Activated naive CD4-positive, alpha-beta T cell treated with Interleukin-2 at 50 U/mL for 16 hours (primary cell): ENCODE data around the gene RGCC.
"Not testable (repeated sequence)": the region's sequence is repeated elsewhere in the genome, so short reads cannot be mapped to it uniquely, and the experiment has no call there.

ENCODE experiments used
- DNase-seq: peaks from one replicate; pipeline ENCODE4 v3.0.0-alpha.2; 2020

Gene RGCC

GRCh38 chr13:41492432-41493260, 35.3 kb downstream of the RGCC start:
- DNase-seq: no peak

DNA sequence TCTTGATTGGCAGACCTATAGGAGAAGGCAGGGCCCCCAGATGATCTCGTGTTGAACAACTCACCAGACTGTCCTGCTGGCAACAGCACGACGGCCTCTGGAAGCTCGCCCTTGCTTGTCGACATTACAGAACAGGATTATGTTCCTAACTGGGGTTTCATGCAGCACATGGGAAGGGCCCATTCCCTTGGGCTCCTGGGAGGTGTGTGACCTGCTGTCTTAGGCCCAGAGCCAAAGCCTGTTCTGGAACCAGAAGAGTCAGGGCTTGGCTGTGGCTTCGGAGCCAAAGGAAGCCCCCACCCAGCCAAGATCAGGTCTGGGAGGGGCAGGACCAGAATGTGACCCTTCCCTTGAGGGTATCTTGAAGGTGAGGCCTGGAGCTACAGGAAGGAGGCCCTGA, 36.9 kb downstream of the RGCC start:
- no peak for DNase-seq

- DNase-seq: no peak
Measured at GRCh38 chr13:41495044-41495443, 37.7 kb downstream of the RGCC start.

- DNase-seq: no peak
Measured at GRCh38 chr13:41496420-41497234, 39.3 kb downstream of the RGCC start.

- DNase-seq: no peak
Measured at GRCh38 chr13:41497436-41497835, 40.1 kb downstream of the RGCC start.

- DNase-seq: no peak
Measured at GRCh38 chr13:41499452-41499851, 42.1 kb downstream of the RGCC start.

DNA sequence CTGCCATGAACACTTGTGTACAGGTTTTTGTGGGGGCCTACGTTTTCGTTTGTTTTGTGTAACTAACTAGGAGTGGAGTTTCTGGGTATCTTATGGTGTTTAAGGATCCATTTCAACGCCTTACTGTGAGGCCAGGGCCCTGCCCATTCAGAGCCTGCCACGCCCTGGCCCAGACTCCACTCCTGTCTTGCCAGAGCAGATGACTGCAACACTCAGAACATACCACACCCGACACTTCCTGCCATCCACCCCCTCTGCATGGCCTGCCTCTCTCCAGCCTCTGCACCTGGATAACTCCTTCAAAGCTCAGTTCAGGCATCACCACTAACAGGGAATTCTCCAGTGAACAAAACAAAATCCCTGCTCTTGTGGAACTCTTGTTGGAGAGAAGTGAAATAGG, 43.2 kb downstream of the RGCC start:
- DNase-seq: peak; percentile 19

DNA sequence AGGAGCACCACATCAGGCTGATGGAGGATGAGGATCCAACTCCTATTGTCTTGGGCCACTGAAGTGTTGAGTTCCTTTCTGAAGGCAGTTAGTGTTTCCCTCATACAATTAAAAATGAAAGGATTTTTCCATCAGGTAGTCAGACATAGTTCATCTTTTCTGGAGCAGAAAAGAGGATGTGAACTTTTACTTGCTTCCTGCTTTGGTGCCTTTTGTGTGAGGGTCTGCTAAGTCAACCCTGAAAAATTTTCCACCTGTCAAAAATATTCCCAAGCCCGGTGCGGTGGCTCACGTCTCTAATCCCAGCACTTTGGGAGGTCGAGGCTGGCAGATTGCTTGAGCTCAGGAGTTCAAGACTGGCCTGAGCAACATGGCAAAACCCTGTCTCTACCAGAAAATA, 43.9 kb downstream of the RGCC start:
- no peak for DNase-seq

GRCh38 chr13:41502031-41502430, 44.7 kb downstream of the RGCC start:
- DNase-seq: no peak

GRCh38 chr13:41502673-41503072, 45.3 kb downstream of the RGCC start:
- DNase-seq: no peak

DNA sequence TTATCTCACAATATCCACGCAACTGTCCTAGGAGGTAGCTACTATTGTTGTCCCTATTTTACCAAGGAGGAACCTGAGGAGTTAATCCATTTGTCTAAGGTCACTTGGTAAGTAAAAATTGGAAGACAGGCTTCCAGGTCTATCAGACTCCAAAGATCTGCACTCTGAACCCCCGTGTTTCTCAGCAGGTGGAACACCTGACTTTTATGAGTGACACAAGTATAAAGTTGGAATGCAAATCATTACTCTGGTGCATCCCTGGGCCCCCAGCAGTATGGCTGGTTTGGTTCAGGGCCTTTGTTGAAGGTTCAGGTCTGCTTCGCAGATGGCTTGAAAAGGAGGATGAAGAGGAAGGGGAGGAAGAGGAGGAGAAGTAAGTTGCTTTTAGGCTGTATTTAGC, 46.0 kb downstream of the RGCC start:
- DNase-seq: no peak

- DNase-seq: not testable (repeated sequence)
Measured at GRCh38 chr13:41504657-41505056, 47.3 kb downstream of the RGCC start.

GRCh38 chr13:41505209-41505835, 48.0 kb downstream of the RGCC start:
- no peak for DNase-seq

DNA sequence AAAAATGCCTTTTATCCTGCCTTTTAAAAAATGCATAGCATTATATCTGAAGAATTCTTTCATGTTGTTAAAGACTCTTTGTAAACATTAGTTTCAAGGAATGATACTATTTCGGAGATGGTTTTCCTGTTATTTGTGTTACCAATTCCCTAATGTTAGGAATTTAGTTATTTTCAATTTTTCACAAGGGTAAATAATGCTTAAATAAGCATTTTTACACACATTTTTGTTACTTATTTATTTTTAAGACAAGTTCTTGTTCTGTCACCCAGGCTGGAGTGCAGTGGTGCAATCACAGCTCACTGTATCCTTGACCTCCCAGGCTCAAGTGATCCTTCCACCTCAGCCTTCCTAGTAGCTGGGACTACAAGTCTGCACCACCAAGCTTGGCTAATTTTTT, 49.0 kb downstream of the RGCC start:
- no peak for DNase-seq

- no peak for DNase-seq
Measured at GRCh38 chr13:41509971-41510370, 52.6 kb downstream of the RGCC start.

DNA sequence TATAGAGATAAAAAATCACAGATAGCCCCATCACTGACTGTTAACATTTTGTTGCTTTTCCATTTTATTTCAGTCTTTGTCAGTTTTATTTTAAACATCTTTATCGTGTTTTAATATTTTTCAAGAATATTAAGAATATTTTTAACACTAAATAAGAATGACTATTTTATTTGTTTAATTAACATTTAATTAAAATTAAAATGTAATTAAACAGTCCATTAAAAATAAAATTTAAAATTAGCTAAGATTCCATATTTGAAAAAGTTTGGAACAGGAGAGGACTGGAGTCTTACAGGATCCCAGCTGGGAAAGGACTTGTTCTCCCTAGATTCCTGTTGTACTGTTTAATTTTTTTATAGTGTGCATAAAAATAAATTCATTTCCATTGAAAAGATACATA, 54.5 kb downstream of the RGCC start:
- no peak for DNase-seq

DNA sequence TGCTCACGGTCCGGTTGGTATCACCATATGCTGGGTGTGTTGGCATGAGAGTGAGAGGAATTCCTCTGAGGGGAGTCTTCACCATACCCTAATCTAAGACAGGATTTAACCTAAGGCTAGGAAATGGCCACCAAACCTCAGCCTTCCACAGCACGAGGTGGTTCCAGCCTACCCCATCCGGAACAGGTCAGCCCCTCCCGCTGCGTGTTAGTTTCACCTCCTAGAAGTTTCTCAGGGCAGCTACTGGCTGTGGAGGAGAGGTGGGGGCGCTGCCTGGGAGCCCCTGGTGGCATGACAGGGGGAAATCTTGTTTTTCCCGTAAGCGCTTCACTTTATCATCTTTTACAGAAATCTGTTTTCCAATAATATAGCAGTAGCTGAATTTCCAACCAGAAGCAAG, 55.1 kb downstream of the RGCC start:
- no peak for DNase-seq

DNA sequence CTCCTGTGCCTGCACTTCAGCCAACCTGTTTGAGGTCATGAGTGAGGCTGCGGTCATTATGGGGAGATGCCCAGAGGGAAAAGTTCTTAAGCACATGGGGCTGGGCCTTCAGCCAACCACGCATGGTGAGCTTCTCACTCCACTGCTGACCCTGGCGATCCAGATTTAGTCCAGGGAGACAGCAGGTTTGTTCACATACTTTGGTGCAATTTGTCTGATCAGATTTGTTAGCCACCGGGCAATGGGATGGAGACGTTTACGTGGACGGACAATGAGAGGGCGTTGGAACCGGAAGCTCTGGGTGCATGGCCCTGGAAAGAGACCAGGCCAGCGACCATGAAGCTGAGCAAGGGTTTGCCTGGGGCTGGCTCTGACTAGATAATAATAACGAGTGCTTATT, 56.2 kb downstream of the RGCC start:
- no peak for DNase-seq

DNA sequence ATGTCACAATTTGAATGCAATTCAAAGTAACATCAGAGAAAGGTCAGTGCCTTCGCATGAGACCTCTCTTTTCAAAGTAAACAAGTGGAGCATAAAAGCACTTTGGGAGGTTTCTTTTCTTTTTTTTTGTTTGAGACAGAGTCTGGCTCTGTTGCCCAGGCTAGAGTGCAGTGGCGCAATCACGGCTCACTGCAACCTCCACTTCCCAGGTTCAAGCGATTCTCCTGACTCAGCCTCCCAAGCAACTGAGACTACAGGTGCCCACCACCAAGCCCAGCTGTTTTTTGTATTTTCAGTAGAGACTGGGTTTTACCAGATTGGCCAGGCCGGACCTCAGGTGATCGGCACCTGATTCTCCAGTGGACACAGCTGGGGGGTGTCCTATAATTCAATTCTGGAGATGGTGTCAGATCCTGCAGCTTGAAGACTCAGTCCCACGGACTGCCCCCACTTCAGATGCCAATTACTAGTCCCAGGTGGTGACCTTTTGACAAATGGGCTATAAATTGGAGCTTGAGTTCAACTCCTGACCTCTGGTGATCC, 57.6 kb downstream of the RGCC start:
- no peak for DNase-seq

DNA sequence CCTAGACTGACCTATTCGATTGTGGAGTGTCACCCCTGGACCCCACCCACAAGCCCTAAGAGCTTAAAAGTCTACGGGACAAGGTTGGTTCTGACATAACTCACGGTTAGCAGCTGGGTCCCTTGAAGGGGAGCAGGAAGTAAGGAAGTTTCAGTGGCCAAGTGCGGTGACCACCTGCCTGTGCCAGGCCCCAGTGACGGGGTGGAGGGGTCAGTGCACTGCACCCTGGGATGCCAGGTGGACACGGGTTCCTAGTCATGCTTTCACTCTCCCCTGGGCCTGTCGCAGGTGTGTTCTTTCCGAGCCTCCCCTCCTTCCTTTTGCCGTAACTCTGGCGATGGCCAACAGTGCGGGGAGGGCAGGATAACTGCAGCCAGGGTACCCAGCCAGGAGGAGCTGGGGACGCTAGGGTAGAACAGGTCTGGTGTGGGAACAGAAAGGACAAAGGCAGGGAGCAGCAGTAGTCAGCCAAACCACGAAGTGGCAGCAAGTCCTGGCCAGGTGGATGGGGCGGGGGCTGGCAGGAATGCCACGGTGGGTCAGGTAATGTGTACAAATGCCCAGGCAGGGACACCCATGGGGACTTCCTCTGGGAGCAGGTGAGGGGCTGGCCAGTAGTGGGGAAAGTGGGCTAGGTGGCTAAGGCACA, 58.3 kb downstream of the RGCC start:
- DNase-seq: no peak

- DNase-seq: no peak
Measured at GRCh38 chr13:41516166-41516565, 58.8 kb downstream of the RGCC start.

- no peak for DNase-seq
Measured at GRCh38 chr13:41516760-41517159, 59.4 kb downstream of the RGCC start.
